ENCODE data around the gene BEND5.

DNA sequence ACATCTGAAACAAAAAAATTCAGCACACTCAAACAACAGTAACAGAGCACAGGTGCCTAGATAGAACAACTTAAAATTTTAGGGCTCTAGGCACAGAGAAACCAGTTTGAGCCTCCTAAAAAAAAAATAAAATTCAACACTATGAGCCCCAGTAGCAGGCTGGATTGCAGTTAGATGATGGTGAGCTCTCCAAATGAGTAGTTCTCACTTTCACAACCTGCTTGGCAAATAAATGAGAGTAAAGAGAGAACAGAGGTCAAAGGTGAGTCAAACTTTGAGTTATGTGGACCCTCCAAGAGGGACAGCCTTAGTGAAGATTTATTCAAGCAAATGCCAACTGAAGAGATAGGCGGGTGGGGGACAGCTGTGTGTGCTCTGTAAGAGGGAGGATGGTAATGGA is 3.6 kb downstream of the BEND5 start:
- TF ChIP-seq, protein P1, sequence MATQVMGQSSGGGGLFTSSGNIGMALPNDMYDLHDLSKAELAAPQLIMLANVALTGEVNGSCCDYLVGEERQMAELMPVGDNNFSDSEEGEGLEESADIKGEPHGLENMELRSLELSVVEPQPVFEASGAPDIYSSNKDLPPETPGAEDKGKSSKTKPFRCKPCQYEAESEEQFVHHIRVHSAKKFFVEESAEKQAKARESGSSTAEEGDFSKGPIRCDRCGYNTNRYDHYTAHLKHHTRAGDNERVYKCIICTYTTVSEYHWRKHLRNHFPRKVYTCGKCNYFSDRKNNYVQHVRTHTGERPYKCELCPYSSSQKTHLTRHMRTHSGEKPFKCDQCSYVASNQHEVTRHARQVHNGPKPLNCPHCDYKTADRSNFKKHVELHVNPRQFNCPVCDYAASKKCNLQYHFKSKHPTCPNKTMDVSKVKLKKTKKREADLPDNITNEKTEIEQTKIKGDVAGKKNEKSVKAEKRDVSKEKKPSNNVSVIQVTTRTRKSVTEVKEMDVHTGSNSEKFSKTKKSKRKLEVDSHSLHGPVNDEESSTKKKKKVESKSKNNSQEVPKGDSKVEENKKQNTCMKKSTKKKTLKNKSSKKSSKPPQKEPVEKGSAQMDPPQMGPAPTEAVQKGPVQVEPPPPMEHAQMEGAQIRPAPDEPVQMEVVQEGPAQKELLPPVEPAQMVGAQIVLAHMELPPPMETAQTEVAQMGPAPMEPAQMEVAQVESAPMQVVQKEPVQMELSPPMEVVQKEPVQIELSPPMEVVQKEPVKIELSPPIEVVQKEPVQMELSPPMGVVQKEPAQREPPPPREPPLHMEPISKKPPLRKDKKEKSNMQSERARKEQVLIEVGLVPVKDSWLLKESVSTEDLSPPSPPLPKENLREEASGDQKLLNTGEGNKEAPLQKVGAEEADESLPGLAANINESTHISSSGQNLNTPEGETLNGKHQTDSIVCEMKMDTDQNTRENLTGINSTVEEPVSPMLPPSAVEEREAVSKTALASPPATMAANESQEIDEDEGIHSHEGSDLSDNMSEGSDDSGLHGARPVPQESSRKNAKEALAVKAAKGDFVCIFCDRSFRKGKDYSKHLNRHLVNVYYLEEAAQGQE (IDR thresholded peaks at IDR 0.05), result no peak
- TF ChIP-seq, protein P2, sequence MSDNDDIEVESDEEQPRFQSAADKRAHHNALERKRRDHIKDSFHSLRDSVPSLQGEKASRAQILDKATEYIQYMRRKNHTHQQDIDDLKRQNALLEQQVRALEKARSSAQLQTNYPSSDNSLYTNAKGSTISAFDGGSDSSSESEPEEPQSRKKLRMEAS (IDR thresholded peaks at IDR 0.05), result no peak
- TF ChIP-seq, protein P3, sequence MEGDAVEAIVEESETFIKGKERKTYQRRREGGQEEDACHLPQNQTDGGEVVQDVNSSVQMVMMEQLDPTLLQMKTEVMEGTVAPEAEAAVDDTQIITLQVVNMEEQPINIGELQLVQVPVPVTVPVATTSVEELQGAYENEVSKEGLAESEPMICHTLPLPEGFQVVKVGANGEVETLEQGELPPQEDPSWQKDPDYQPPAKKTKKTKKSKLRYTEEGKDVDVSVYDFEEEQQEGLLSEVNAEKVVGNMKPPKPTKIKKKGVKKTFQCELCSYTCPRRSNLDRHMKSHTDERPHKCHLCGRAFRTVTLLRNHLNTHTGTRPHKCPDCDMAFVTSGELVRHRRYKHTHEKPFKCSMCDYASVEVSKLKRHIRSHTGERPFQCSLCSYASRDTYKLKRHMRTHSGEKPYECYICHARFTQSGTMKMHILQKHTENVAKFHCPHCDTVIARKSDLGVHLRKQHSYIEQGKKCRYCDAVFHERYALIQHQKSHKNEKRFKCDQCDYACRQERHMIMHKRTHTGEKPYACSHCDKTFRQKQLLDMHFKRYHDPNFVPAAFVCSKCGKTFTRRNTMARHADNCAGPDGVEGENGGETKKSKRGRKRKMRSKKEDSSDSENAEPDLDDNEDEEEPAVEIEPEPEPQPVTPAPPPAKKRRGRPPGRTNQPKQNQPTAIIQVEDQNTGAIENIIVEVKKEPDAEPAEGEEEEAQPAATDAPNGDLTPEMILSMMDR (IDR thresholded peaks at IDR 0.05; ENCODE audit: low read depth, low read length, missing input control), result no peak
- TF ChIP-seq RAD21 (IDR thresholded peaks at IDR 0.05), result no peak
- no peak for TF ChIP-seq HNF4G (IDR thresholded peaks at IDR 0.05)
- no peak for TF ChIP-seq JUND (IDR thresholded peaks at IDR 0.05)
- TF ChIP-seq, protein P4, sequence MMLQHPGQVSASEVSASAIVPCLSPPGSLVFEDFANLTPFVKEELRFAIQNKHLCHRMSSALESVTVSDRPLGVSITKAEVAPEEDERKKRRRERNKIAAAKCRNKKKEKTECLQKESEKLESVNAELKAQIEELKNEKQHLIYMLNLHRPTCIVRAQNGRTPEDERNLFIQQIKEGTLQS (IDR thresholded peaks at IDR 0.05), result no peak
- TF ChIP-seq YY1 (IDR thresholded peaks at IDR 0.05), result no peak
- TF ChIP-seq RXRA (IDR thresholded peaks at IDR 0.05), result no peak
- no peak for TF ChIP-seq GABPA (IDR thresholded peaks at IDR 0.05 in 1 of 2, conservative IDR thresholded peaks at IDR 0.05 in 1 of 2)
- TF ChIP-seq, protein P5, sequence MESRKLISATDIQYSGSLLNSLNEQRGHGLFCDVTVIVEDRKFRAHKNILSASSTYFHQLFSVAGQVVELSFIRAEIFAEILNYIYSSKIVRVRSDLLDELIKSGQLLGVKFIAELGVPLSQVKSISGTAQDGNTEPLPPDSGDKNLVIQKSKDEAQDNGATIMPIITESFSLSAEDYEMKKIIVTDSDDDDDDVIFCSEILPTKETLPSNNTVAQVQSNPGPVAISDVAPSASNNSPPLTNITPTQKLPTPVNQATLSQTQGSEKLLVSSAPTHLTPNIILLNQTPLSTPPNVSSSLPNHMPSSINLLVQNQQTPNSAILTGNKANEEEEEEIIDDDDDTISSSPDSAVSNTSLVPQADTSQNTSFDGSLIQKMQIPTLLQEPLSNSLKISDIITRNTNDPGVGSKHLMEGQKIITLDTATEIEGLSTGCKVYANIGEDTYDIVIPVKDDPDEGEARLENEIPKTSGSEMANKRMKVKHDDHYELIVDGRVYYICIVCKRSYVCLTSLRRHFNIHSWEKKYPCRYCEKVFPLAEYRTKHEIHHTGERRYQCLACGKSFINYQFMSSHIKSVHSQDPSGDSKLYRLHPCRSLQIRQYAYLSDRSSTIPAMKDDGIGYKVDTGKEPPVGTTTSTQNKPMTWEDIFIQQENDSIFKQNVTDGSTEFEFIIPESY (IDR thresholded peaks at IDR 0.05), result no peak
- no peak for TF ChIP-seq SP1 (IDR thresholded peaks at IDR 0.05)
- no peak for TF ChIP-seq TAF1 (conservative IDR thresholded peaks at IDR 0.05)
